H1 (cell line): Measurements from ENCODE around the gene EMC1. TPM values are rescaled to one million over a fixed set of nuclear protein-coding genes. Genes with fewer than 3 reads are reported as not detected.

ENCODE experiments used
- CTCF ChIA-PET: fragments of 300-600 bp; sonication (Branson Sonifier 250); formaldehyde crosslinking; loops from one replicate; lab custom pipeline; 2021; ENCODE audit not compliant: partially characterized antibody; lab: Charles Lee
- POLR2A ChIA-PET: fragments of 300-600 bp; sonication (Branson Sonifier 250); formaldehyde crosslinking; loops from one replicate; lab custom pipeline; 2021; ENCODE audit warnings: inconsistent platforms; ENCODE audit not compliant: partially characterized antibody; lab: Charles Lee
- DNase-seq, 2 experiments: peaks; one replicate each; pipeline versions ENCODE4 v3.0.0 to v3.0.0-alpha.2; 2010 to 2022; ENCODE audit warnings: low spot score in 2 of 2, low read depth in 1 of 2, mixed read lengths in 1 of 2
- FAIRE-seq: peaks from 2 replicates; lab custom pipeline; 2011; peaks lifted over from hg19 to GRCh38; lab: Jason Lieb, UNC
- H2AFZ ChIP-seq: 2 replicates; pipeline ENCODE4 v1.8.1; 2012; ENCODE audit warnings: low read length, inconsistent platforms
- H2AK5ac ChIP-seq: 2 replicates; pipeline ENCODE4 v1.6.1; 2013; ENCODE audit warnings: low read depth, low read length
- H2BK120ac ChIP-seq: replicated peaks from 2 replicates; pipeline ENCODE3; 2013; ENCODE audit warnings: low read depth, low read length, inconsistent platforms
- H2BK12ac ChIP-seq: 2 replicates; pipeline ENCODE4 v1.6.1; 2013; ENCODE audit warnings: low read depth, low read length
- H2BK15ac ChIP-seq: 2 replicates; pipeline ENCODE4 v1.6.1; 2013; ENCODE audit warnings: low read length
- H2BK20ac ChIP-seq: 2 replicates; pipeline ENCODE4 v1.6.1; 2013; ENCODE audit warnings: low read length
- H2BK5ac ChIP-seq: 2 replicates; pipeline ENCODE4 v1.6.1; 2013; ENCODE audit warnings: low read depth, low read length
- H3K14ac ChIP-seq: 2 replicates; pipeline ENCODE4 v1.6.1; 2013; ENCODE audit warnings: inconsistent platforms; ENCODE audit not compliant: insufficient read length
- H3K18ac ChIP-seq: 2 replicates; pipeline ENCODE4 v1.6.1; 2013; ENCODE audit warnings: low read length; ENCODE audit errors: extremely low read depth
- H3K23ac ChIP-seq: 2 replicates; pipeline ENCODE4 v1.6.1; 2013; ENCODE audit warnings: inconsistent platforms; ENCODE audit not compliant: insufficient read length
- H3K23me2 ChIP-seq: 2 replicates; pipeline ENCODE4 v1.6.1; 2013; ENCODE audit warnings: low read depth, low read length
- H3K27ac ChIP-seq: 2 replicates; pipeline ENCODE4 v1.6.1; 2011; ENCODE audit warnings: low read depth, low read length, inconsistent platforms
- H3K27me3 ChIP-seq, 4 experiments: replicated peaks in 1 of 4; 1 replicate in 1 of 4; 2 replicates in 3 of 4; pipeline versions ENCODE4 v1.6.1 to v1.8.1; 2011 to 2013; ENCODE audit warnings: low read length in 3 of 4, mild to moderate bottlenecking in 3 of 4, inconsistent platforms in 2 of 4, mixed read lengths in 2 of 4, moderate library complexity in 1 of 4; ENCODE audit not compliant: control insufficient read depth in 3 of 4, insufficient read depth in 3 of 4; ENCODE audit errors: extremely low read depth in 1 of 4
- H3K36me3 ChIP-seq, 4 experiments: 2 replicates each; pipeline versions ENCODE4 v1.6.1 to v1.8.1; 2011 to 2013; ENCODE audit warnings: mild to moderate bottlenecking in 4 of 4, low read length in 3 of 4, moderate library complexity in 2 of 4, control low read depth in 1 of 4, inconsistent platforms in 1 of 4; ENCODE audit not compliant: insufficient read depth in 4 of 4, control insufficient read depth in 2 of 4
- H3K4ac ChIP-seq: replicated peaks from 2 replicates; pipeline ENCODE3; 2013; ENCODE audit warnings: low read length, low read depth, mixed read lengths, inconsistent platforms; ENCODE audit not compliant: insufficient read length
- H3K4me1 ChIP-seq, 4 experiments: replicated peaks in 1 of 4; 1 replicate in 1 of 4; 2 replicates in 3 of 4; pipeline versions ENCODE4 v1.6.1 to v1.8.1; 2011 to 2013; ENCODE audit warnings: low read length in 3 of 4, inconsistent platforms in 2 of 4, mixed read lengths in 1 of 4; ENCODE audit not compliant: insufficient read depth in 4 of 4, control insufficient read depth in 3 of 4
- H3K4me2 ChIP-seq, 2 experiments: 2 replicates each; pipeline versions ENCODE4 v1.6.1 to v1.8.1; 2011 to 2013; ENCODE audit warnings: low read depth in 2 of 2, low read length in 2 of 2, control low read depth in 1 of 2, inconsistent platforms in 1 of 2, mild to moderate bottlenecking in 1 of 2; ENCODE audit not compliant: insufficient read depth in 1 of 2
- H3K4me3 ChIP-seq, 4 experiments: fragments of 200-600, 300-600 bp in 1 of 4; sonication (generic), shearing (Covaris generic), sonication (Bioruptor Twin) in 1 of 4; 2 replicates each; pipeline versions ENCODE4 v1.5.1 to v1.8.1; 2011 to 2016; ENCODE audit warnings: low read length in 4 of 4, low read depth in 3 of 4, control low read depth in 2 of 4, inconsistent platforms in 2 of 4, mild to moderate bottlenecking in 2 of 4, mixed read lengths in 1 of 4, moderate library complexity in 1 of 4; ENCODE audit not compliant: insufficient read depth in 2 of 4; ENCODE audit errors: extremely low read depth in 1 of 4
- H3K56ac ChIP-seq: replicated peaks from 2 replicates; pipeline ENCODE3; 2013; ENCODE audit warnings: low read depth, mild to moderate bottlenecking, mixed read lengths, low read length, inconsistent platforms; ENCODE audit not compliant: insufficient read length
- H3K79me1 ChIP-seq: 2 replicates; pipeline ENCODE4 v1.6.1; 2013; ENCODE audit warnings: low read depth, low read length, control low read depth
- H3K79me2 ChIP-seq, 2 experiments: 2 replicates each; pipeline versions ENCODE4 v1.6.1 to v1.8.1; 2012 to 2013; ENCODE audit warnings: low read length in 2 of 2, mild to moderate bottlenecking in 2 of 2, inconsistent platforms in 1 of 2; ENCODE audit not compliant: insufficient read depth in 2 of 2, control insufficient read depth in 1 of 2
- H3K9ac ChIP-seq, 4 experiments: replicated peaks in 1 of 4; 1 replicate in 1 of 4; 2 replicates in 3 of 4; pipeline versions ENCODE4 v1.6.1 to v1.8.1; 2011 to 2013; ENCODE audit warnings: low read depth in 3 of 4, low read length in 3 of 4, control low read depth in 2 of 4, mild to moderate bottlenecking in 2 of 4, moderate library complexity in 2 of 4, inconsistent platforms in 1 of 4; ENCODE audit errors: extremely low read depth in 1 of 4
- H3K9me3 ChIP-seq, 2 experiments: 2 replicates each; pipeline versions ENCODE4 v1.6.1 to v1.8.1; 2012 to 2013; ENCODE audit warnings: mild to moderate bottlenecking in 2 of 2, moderate library complexity in 2 of 2, control low read depth in 1 of 2, inconsistent platforms in 1 of 2, low read depth in 1 of 2, low read length in 1 of 2, mixed read lengths in 1 of 2; ENCODE audit not compliant: insufficient read depth in 2 of 2
- H4K20me1 ChIP-seq, 2 experiments: replicated peaks in 1 of 2; 2 replicates each; pipeline versions ENCODE3 to v1.8.1; 2011 to 2013; ENCODE audit warnings: inconsistent platforms in 2 of 2, low read length in 2 of 2, mild to moderate bottlenecking in 1 of 2; ENCODE audit not compliant: insufficient read depth in 2 of 2, control insufficient read depth in 1 of 2
- H4K5ac ChIP-seq: 2 replicates; pipeline ENCODE4 v1.6.1; 2013; ENCODE audit warnings: low read length, low read depth, mixed read lengths, inconsistent platforms; ENCODE audit not compliant: insufficient read length
- H4K8ac ChIP-seq: 2 replicates; pipeline ENCODE4 v1.8.0; 2013; ENCODE audit warnings: mild to moderate bottlenecking, moderate library complexity, low read length, inconsistent platforms; ENCODE audit not compliant: insufficient read depth; ENCODE audit errors: extremely low read depth
- H4K91ac ChIP-seq: replicated peaks from 2 replicates; pipeline ENCODE3; 2013; ENCODE audit warnings: low read length, mixed read lengths, inconsistent platforms; ENCODE audit not compliant: insufficient read length
- KDM1A ChIP-seq: fragments of 200-600, 300-600 bp; sonication (generic); IDR thresholded peaks from 2 replicates; pipeline ENCODE4 v1.7.1; 2016; ENCODE audit warnings: mild to moderate bottlenecking, low read length, borderline replicate concordance
- RXRA ChIP-seq: IDR thresholded peaks from 2 replicates; pipeline ENCODE4 v1.6.1; 2011; ENCODE audit warnings: low read depth, mild to moderate bottlenecking, low read length, moderate library complexity; ENCODE audit not compliant: insufficient read depth
- SAP30 ChIP-seq: fragments of 300-600 bp; sonication (generic); IDR thresholded peaks from 2 replicates; pipeline ENCODE4 v1.7.1; 2012; ENCODE audit warnings: low read length, moderate library complexity, mild to moderate bottlenecking, inconsistent platforms; ENCODE audit not compliant: insufficient read depth, insufficient replicate concordance
- SP1 ChIP-seq: IDR thresholded peaks from 2 replicates; pipeline ENCODE4 v1.6.1; 2011; ENCODE audit warnings: low read depth, low read length
- SP4 ChIP-seq: IDR thresholded peaks from 2 replicates; pipeline ENCODE4 v1.6.1; 2012; ENCODE audit warnings: low read length, inconsistent platforms
- SRF ChIP-seq: IDR thresholded peaks from 2 replicates; pipeline ENCODE4 v1.6.1; 2011; ENCODE audit warnings: mild to moderate bottlenecking, low read depth, low read length, moderate library complexity
- WGBS, 2 experiments: shearing (Covaris generic) in 1 of 2; methylation state at CpG; one replicate each; pipeline versions ENCODE4 v1.1.6 to v1.1.7; 2013 to 2015; ENCODE audit warnings: low lambda C conversion rate in 2 of 2, mixed read lengths in 2 of 2, inconsistent platforms in 1 of 2, low coverage in 1 of 2, missing lambda C conversion rate in 1 of 2; ENCODE audit not compliant: insufficient replicate concordance in 2 of 2, insufficient coverage in 1 of 2, insufficient read length in 1 of 2; ENCODE audit errors: extremely low coverage in 1 of 2, missing lambda C conversion rate in 1 of 2; 5-methylcytosine and 5-hydroxymethylcytosine counted together
- polyA plus RNA-seq, 7 experiments: library from polyadenylated mRNA; depleted of rRNA in 3 of 7; stranded (reverse) in 5 of 7; unstranded in 2 of 7; fragments of >200 nt in 5 of 7; fragments of 200-250 nt in 2 of 7; gene quantifications; 1 replicate in 5 of 7; 2 replicates in 1 of 7; 4 replicates in 1 of 7; pipeline versions ENCODE4 v1.2.1 to v1.2.3, GENCODE V29; 2011 to 2013; ENCODE audit warnings: missing spikeins in 2 of 7, mixed read lengths in 2 of 7
- total RNA-seq: library from RNA; stranded (reverse); fragmentation: NEBNext Ultra II Directional; extraction: Animal tissue kit (Norgen Biotek cat#: 25700); gene quantifications from 2 replicates; pipeline ENCODE4 v1.2.1, GENCODE V29; 2021

Gene EMC1
- total and polyA plus RNA-seq, 2 of the 8 experiments (the other 6 are each of a cell fraction or from before 2014, with no cell fraction given), result 51.0 to 53.5 TPM

DNA sequence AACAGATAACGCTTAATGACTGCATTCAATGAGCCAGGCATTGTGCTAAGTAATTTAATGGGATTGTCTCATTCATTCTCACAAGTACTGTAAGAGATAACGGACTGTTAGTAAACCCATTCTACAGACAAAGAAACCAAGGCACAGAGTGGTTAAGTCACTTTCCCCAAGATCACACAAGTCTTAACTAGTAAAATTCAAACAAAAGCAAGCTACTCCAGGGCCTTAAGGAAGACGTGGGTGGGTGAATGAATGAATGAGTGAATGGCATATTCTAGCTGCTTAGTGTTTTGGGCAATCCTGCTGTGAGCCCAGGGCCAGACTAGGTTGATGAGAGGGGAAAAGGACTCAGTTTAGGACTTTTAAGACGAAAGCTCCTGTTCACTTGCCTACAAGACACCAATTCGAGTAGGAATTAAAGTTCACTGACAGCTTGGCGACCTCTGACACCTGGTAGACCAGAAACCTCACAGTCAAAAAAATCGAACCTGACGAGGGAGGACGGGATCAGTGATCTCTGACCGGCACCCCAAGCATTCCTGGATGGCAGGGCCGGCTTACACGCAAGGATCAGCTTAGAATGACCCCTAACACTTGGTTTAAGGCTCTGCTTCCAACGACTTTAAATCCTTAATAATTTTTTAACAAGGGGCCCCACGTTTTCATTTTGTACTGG is 557 bp downstream of the EMC1 start:
- POLR2A ChIA-PET, result interaction anchor here (0.9 to 5.8 kb wide), 17 partner anchors 10 to 393 kb away, joined by 3 to 83 read pairs (median 4); partner anchors contain the start of genes AKR7A2, AKR7A3, NBL1 and SLC66A1

More for the DNA sequence above, 557 bp downstream of the EMC1 start:
- Histone ChIP-seq H4K8ac (no peak overlapping the region), H3K27ac (peak overlapping the region; percentile 97; the same call in 1 of the 2 replicates), H3K4me2 (peak overlapping the region; percentile 90 to 93), H2AK5ac (no peak overlapping the region), H3K27me3 (no peaks in the 10 kb centered on the region), H3K9me3 (no peaks in the 10 kb centered on the region), H4K20me1 (peaks cover 5 to 19% of the 10 kb centered on the region in 2 experiments), H3K4ac (no peak overlapping the region), H3K23ac (no peak overlapping the region), H3K23me2 (peaks cover 4% of the 10 kb centered on the region), H3K14ac (no peak overlapping the region), H3K79me2 (peaks cover 34 to 86% of the 10 kb centered on the region in 2 experiments), H2BK20ac (no peak overlapping the region), H3K56ac (no peak overlapping the region), H3K9ac (peak overlapping the region; percentile 95 to 99 (median 97)), H3K36me3 (peaks cover 4 to 14% (median 5%) of the 10 kb centered on the region in 4 experiments; a peak in 7 of 8 replicates), H2AFZ (peak overlapping the region; percentile 34; the same call in 1 of the 2 replicates), H3K79me1 (peaks cover 14% of the 10 kb centered on the region), H2BK120ac (no peak overlapping the region), H4K5ac (no peak overlapping the region), H3K4me1 (peaks cover 0 to 10% (median 6%) of the 10 kb centered on the region in 4 experiments; a peak in 6 of 7 replicates), H3K4me3 (peak overlapping the region; percentile 79 to 97 (median 90)), H4K91ac (no peak overlapping the region), H2BK5ac (peak overlapping the region; percentile 99; the same call in 1 of the 2 replicates), H2BK15ac (no peak overlapping the region), H2BK12ac (no peak overlapping the region), H3K18ac (no peak overlapping the region)
- FAIRE-seq, result no peak
- no peak for DNase-seq
- WGBS, 2 experiments, result 18% methylated on average over 14 of the region's 14 CpGs; no CpG with 5 or more reads in 1 of the 2 experiments
- CTCF ChIA-PET, result interaction anchor here (0.8 to 1.6 kb wide), 7 partner anchors 9 to 447 kb away, joined by 3 to 6 read pairs (median 5); no protein-coding TSS in a partner anchor
- TF ChIP-seq SP1 (no peak), SRF (no peak), RXRA (no peak), SP4 (no peak; the same call in 1 of the 2 replicates), KDM1A (peak; percentile 64; the same call in 1 of the 2 replicates), SAP30 (peak; percentile 90)
